HTR-8/SVneo (cell line): ENCODE results near the gene PMVK.
A peak's percentile ranks its signal among the peaks of the same experiment; 100 is the strongest.
"Not testable (repeated sequence)": the region's sequence is repeated elsewhere in the genome, so short reads cannot be mapped to it uniquely, and the experiment has no call there.

Source experiments
- DNase-seq: peaks from one replicate; pipeline ENCODE4 v3.0.0; 2011; ENCODE audit warnings: low spot score, mixed read lengths; ENCODE audit not compliant: insufficient read length
- FAIRE-seq: peaks from 2 replicates; lab custom pipeline; 2011; peaks lifted over from hg19 to GRCh38; lab: Jason Lieb, UNC

PMVK gene

GRCh38 chr1:154936555-154937084 is at the start of gene PMVK:
PMVK (minus strand) TSS chr1:154936719; CDS start chr1:154936685, 34 bp downstream.
- FAIRE-seq (no peak), DNase-seq (peak; percentile 91)

- FAIRE-seq (no peak), DNase-seq (no peak)
Observed at GRCh38 chr1:154983776-154984466, 47.4 kb upstream of the PMVK start.

- DNase-seq (peak; percentile 97), FAIRE-seq (no peak)
Observed at GRCh38 chr1:154982897-154983648, 46.6 kb upstream of the PMVK start, which contains the start of gene FLAD1. FLAD1 (plus strand) TSS chr1:154983344; CDS start chr1:154983695, 351 bp downstream.

- no peak for FAIRE-seq
- DNase-seq = no peak
Observed at GRCh38 chr1:154982341-154982740, 45.8 kb upstream of the PMVK start.

GRCh38 chr1:154978360-154978759 is 41.8 kb upstream of the PMVK start:
- no peak for FAIRE-seq

GRCh38 chr1:154977762-154978161 is 41.2 kb upstream of the PMVK start:
- not testable (repeated sequence) for FAIRE-seq, DNase-seq

More at GRCh38 chr1:154978360-154978759, 41.8 kb upstream of the PMVK start:
- DNase-seq = no peak

- FAIRE-seq (no peak), DNase-seq (no peak)
Observed at GRCh38 chr1:154975409-154976059, 39.0 kb upstream of the PMVK start.

- DNase-seq = peak; percentile 82
- no peak for FAIRE-seq
Observed at GRCh38 chr1:154974808-154975408, 38.4 kb upstream of the PMVK start.

- FAIRE-seq (peak; percentile 23), DNase-seq (peak; percentile 88)
Observed at GRCh38 chr1:154974102-154974807, 37.7 kb upstream of the PMVK start, which contains the start of gene CKS1B. CKS1B (plus strand) TSS chr1:154974681; CDS start chr1:154974746, 65 bp downstream.

GRCh38 chr1:154973344-154974101 is 37.0 kb upstream of the PMVK start:
- no peak for FAIRE-seq
- DNase-seq = peak; percentile 77

- FAIRE-seq (no peak), DNase-seq (peak; percentile 76)
Observed at GRCh38 chr1:154972517-154973343, 36.2 kb upstream of the PMVK start.

- DNase-seq = no peak
- no peak for FAIRE-seq
Observed at GRCh38 chr1:154972213-154972516, 35.6 kb upstream of the PMVK start.

GRCh38 chr1:154971341-154971998 is 35.0 kb upstream of the PMVK start:
- no peak for FAIRE-seq
- DNase-seq = no peak

GRCh38 chr1:154970631-154971340 is 34.3 kb upstream of the PMVK start, which contains the start of gene SHC1:
SHC1 (minus strand) TSS chr1:154970747; CDS start chr1:154970526, 221 bp downstream.
- no peak for FAIRE-seq

GRCh38 chr1:154969860-154970452 is 33.4 kb upstream of the PMVK start:
- FAIRE-seq (no peak), DNase-seq (no peak)

More at GRCh38 chr1:154970631-154971340, 34.3 kb upstream of the PMVK start, which contains the start of gene SHC1:
- peak; percentile 81 for DNase-seq

- no peak for FAIRE-seq
- DNase-seq = no peak
Observed at GRCh38 chr1:154969246-154969645, 32.7 kb upstream of the PMVK start.
